ENCODE data around the gene NUDT5.
A peak's percentile ranks its signal among the peaks of the same experiment; 100 is the strongest.

NUDT5 gene

DNA sequence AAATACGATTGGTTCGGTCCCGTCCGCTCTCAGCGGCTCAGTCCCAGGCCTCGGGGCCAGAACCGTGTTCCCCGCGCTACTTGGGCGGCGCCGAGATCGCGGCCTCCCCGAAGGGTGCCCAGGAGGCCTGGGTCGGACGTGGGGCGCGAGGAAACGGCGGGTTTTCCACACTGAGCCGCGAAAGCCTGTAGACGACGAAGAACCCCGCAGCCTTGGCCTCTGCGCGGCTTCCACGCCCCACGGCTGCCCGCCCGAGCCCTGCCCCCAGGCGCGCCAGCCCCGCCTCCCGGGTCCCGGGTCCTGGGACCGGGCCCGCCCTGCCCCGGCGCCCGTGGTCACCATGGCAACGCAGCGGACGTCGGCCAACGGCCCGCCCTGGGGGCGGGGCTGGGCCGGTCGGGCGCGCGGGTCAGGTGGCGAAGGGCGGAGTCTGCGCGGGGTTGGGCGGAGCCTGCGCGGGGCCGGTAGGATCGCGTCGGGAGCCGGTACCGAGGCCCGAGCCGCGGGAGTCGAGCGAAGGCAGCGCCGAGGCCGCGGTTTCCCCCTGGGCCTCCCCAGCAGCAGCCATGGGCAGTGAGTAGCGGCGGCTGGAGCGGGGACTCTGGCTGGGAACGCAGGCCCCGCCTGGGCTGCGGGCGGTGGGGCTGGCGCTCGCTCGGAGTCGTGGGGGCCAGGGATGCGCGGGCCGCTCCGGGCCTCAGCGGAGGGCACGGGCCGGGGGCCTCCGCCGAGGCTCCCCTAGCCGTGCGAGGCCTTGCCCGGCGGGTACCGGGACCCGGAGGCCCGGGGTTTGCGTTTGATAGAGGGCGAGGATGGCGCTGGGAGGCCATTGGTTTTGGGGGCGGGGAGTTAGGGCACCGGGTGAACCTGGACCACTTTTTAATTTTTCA lies 66.2 kb downstream of the NUDT5 start, which contains the start of gene SEC61A2:
TSS of gene SEC61A2 (plus strand) at position 456 of the 890 bp plus-strand sequence. CDS start at position 567, 111 bp downstream.
- Histone ChIP-seq H3K9ac (peak within 1 kb of the TSS; percentile 41), H2AFZ (peak within 1 kb of the TSS; percentile 95), H3K4me2 (ENCODE audit: low read length) (peak within 1 kb of the TSS; percentile 89), H3K27ac (peak within 1 kb of the TSS; percentile 71), H3K9me3 (ENCODE audit: control insufficient read depth, low read length) (no peaks in the 10 kb centered on the region), H3K4me1 (no peaks in the 10 kb centered on the region), H3K27me3 (ENCODE audit: control insufficient read depth, insufficient read depth, low read length) (no peaks in the 10 kb centered on the region), H3K4me3 (ENCODE audit: low read depth, low read length) (peak within 1 kb of the TSS; percentile 79), H3K79me2 (peaks cover 7% of the 10 kb centered on the region), H3K36me3 (ENCODE audit: control insufficient read depth, insufficient read depth, low read length) (no peaks in the 10 kb centered on the region)
- TF ChIP-seq, protein P1, sequence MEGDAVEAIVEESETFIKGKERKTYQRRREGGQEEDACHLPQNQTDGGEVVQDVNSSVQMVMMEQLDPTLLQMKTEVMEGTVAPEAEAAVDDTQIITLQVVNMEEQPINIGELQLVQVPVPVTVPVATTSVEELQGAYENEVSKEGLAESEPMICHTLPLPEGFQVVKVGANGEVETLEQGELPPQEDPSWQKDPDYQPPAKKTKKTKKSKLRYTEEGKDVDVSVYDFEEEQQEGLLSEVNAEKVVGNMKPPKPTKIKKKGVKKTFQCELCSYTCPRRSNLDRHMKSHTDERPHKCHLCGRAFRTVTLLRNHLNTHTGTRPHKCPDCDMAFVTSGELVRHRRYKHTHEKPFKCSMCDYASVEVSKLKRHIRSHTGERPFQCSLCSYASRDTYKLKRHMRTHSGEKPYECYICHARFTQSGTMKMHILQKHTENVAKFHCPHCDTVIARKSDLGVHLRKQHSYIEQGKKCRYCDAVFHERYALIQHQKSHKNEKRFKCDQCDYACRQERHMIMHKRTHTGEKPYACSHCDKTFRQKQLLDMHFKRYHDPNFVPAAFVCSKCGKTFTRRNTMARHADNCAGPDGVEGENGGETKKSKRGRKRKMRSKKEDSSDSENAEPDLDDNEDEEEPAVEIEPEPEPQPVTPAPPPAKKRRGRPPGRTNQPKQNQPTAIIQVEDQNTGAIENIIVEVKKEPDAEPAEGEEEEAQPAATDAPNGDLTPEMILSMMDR (IDR thresholded peaks at IDR 0.05) = no peak

DNA sequence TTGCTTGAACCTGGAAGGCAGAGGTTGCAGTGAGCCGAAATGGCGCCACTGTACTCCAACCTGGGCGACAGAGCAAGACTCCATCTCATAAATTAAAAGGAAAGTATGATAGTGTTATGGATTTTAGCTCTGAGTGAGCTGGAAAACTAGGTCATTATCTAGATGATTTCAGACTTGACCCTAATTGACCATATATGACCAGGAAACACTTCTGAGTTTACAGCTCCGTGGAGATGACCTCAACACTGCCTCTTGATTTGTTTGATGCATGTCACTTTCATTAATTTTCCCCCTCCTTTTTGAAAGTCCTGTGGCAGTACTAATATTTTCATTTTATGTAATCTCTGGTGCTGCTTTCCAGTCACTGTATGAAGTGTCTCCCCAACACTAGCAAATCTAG lies 74.0 kb downstream of the NUDT5 start:
- no peaks in the 10 kb centered on the region for H3K36me3 ChIP-seq (ENCODE audit: control insufficient read depth, insufficient read depth, low read length)
- H3K9ac ChIP-seq = no peak overlapping the region

More for the DNA sequence above, 74.0 kb downstream of the NUDT5 start:
- H3K27ac ChIP-seq = no peak overlapping the region
- no peaks in the 10 kb centered on the region for H3K9me3 ChIP-seq (ENCODE audit: control insufficient read depth, low read length)
- no peak overlapping the region for H3K4me3 ChIP-seq (ENCODE audit: low read depth, low read length)
- H3K27me3 ChIP-seq (ENCODE audit: control insufficient read depth, insufficient read depth, low read length) = no peaks in the 10 kb centered on the region
- no peak overlapping the region for H2AFZ ChIP-seq
- no peak overlapping the region for H3K4me2 ChIP-seq (ENCODE audit: low read length)
- no peaks in the 10 kb centered on the region for H3K4me1 ChIP-seq
- H3K79me2 ChIP-seq = no peaks in the 10 kb centered on the region
- TF ChIP-seq, protein P1 (IDR thresholded peaks at IDR 0.05) = no peak
